ENCODE measurements around the gene PLEKHA7.

Gene PLEKHA7

GRCh38 chr11:16846305-16846704 lies 167.9 kb downstream of the PLEKHA7 start:
- no peak for DNase-seq (ENCODE audit: extremely low read depth, low read depth)
- TF ChIP-seq CTCF (IDR thresholded peaks at IDR 0.05; ENCODE audit: low read depth, low read length): no peak

DNA sequence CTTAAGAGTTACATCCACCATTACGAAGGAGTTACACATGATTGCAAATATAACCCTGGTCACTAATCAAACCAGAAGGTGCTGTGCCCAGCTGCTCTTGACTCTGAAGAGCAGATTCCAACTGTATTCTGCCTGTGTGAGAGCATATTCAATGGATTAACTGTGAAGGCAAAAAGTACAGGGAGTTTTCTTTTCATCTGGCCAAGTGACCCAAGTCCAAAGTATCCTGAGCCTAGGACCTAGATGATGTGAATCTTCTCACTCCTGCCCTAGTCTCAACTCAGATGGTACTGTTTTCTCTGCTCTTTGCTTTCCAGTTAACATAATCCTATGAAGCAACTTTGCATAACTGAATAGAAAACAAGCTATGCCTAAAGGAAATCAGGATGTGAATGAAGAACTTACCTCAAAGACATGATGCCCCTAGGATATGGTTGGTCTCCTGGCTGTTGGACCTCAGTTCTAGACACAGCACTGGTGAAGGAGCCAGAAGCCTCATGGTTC lies 169.9 kb downstream of the PLEKHA7 start:
- no peak for DNase-seq (ENCODE audit: extremely low read depth, low read depth)
- no peak for TF ChIP-seq CTCF (IDR thresholded peaks at IDR 0.05; ENCODE audit: low read depth, low read length)

- TF ChIP-seq CTCF (IDR thresholded peaks at IDR 0.05; ENCODE audit: low read depth, low read length): no peak
- DNase-seq (ENCODE audit: extremely low read depth, low read depth): no peak
Observed at GRCh38 chr11:16843294-16843693, 170.9 kb downstream of the PLEKHA7 start.

GRCh38 chr11:16841984-16842383 lies 172.2 kb downstream of the PLEKHA7 start:
- TF ChIP-seq CTCF (IDR thresholded peaks at IDR 0.05; ENCODE audit: low read depth, low read length): no peak
- DNase-seq (ENCODE audit: extremely low read depth, low read depth): no peak

- no peak for TF ChIP-seq CTCF (IDR thresholded peaks at IDR 0.05; ENCODE audit: low read depth, low read length)
- no peak for DNase-seq (ENCODE audit: extremely low read depth, low read depth)
Observed at GRCh38 chr11:16841481-16841880, 172.7 kb downstream of the PLEKHA7 start.

DNA sequence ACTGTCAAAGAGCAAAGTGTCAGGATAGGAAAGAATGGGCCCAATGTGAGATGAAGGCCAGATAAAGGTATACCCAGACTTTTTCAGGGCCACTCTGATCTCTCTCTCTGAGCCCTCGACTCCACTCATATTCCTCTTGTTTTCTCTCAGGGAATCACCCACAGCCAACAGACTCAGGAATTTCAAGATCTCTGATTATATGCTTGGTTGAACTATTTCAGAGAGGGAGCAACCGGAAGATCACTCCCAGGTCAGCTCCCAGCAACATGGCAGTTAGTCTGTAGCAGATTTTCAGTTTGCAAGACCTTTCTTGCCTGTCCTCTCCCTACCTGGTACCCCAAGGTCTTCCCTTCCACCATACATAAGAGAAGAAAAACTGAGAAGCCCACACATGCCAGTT lies 173.3 kb downstream of the PLEKHA7 start:
- TF ChIP-seq CTCF (IDR thresholded peaks at IDR 0.05; ENCODE audit: low read depth, low read length): no peak
- DNase-seq (ENCODE audit: extremely low read depth, low read depth): no peak

DNA sequence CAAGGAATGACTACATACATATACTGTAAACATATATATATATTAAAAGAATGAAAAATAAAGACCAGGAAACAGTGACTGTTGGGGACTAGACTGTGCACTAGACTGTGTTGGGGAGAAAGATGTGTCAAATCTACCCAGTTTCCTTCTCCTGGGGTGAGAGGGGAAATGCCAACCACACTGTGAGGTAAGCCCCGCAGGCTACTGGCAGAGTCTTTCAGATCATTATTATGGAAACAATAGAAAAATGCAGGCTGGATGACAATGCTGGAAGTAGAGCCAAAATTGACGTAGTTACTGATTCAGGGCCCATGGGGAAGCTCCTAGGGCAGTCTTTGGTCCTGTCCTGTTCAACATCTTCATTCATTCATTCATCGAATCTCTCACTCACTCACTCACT lies 174.4 kb downstream of the PLEKHA7 start:
- no peak for TF ChIP-seq CTCF (IDR thresholded peaks at IDR 0.05; ENCODE audit: low read depth, low read length)
- no peak for DNase-seq (ENCODE audit: extremely low read depth, low read depth)
